Neutrophil (primary cell): ENCODE data around the gene HLA-DQB1.

ENCODE experiments used
- H3K27ac ChIP-seq: fragments of 200-600 bp; sonication (generic); 2 replicates; pipeline ENCODE4 v1.5.1; 2016; ENCODE audit warnings: mild to moderate bottlenecking, moderate library complexity
- H3K27me3 ChIP-seq: fragments of 200-600 bp; sonication (generic); 2 replicates; pipeline ENCODE4 v1.6.0; 2016; ENCODE audit warnings: mild to moderate bottlenecking
- H3K36me3 ChIP-seq: fragments of 200-600 bp; sonication (generic); 2 replicates; pipeline ENCODE4 v1.5.1; 2017
- H3K4me1 ChIP-seq, 2 experiments: fragments of 200-600 bp in 1 of 2; sonication (generic) in 1 of 2; 1 replicate in 1 of 2; 2 replicates in 1 of 2; pipeline versions ENCODE4 v1.5.1 to v1.6.1; 2013 to 2016; ENCODE audit warnings: low read depth in 1 of 2, low read length in 1 of 2, mild to moderate bottlenecking in 1 of 2, moderate library complexity in 1 of 2; ENCODE audit not compliant: control insufficient read depth in 1 of 2, insufficient read depth in 1 of 2
- H3K4me3 ChIP-seq, 2 experiments: fragments of 200-600 bp in 1 of 2; sonication (generic) in 1 of 2; 1 replicate in 1 of 2; 2 replicates in 1 of 2; pipeline ENCODE4 v1.5.1; 2013 to 2016; ENCODE audit warnings: low read depth in 1 of 2, low read length in 1 of 2, mild to moderate bottlenecking in 1 of 2, moderate library complexity in 1 of 2
- H3K9me3 ChIP-seq: fragments of 200-600 bp; sonication (generic); 2 replicates; pipeline ENCODE4 v1.5.1; 2016
- CTCF ChIP-seq: fragments of 200-600 bp; sonication (generic); IDR thresholded peaks from 2 replicates; pipeline ENCODE4 v1.5.1; 2016; ENCODE audit warnings: antibody characterized with exemption

The HLA-DQB1 gene

GRCh38 chr6:32622545-32623401, 43.7 kb downstream of the HLA-DQB1 start:
- peaks cover 15% of the 10 kb centered on the region for H3K27me3 ChIP-seq
- H3K4me3 ChIP-seq, result peak overlapping the region in 1 of 2 experiments; percentile 2
- peaks cover 19 to 20% of the 10 kb centered on the region in 2 experiments for H3K4me1 ChIP-seq
- peaks cover 4% of the 10 kb centered on the region for H3K9me3 ChIP-seq
- H3K27ac ChIP-seq, result peak overlapping the region; percentile 64
- TF ChIP-seq CTCF, result no peak
- no peaks in the 10 kb centered on the region for H3K36me3 ChIP-seq

- peaks cover 4% of the 10 kb centered on the region for H3K9me3 ChIP-seq
- no peaks in the 10 kb centered on the region for H3K36me3 ChIP-seq
- H3K27ac ChIP-seq, result no peak overlapping the region
- H3K4me3 ChIP-seq, result no peak overlapping the region
- peaks cover 23% of the 10 kb centered on the region for H3K27me3 ChIP-seq
- peaks cover 19 to 20% of the 10 kb centered on the region in 2 experiments for H3K4me1 ChIP-seq
- no peak for TF ChIP-seq CTCF
Measured at GRCh38 chr6:32621372-32621771, 45.1 kb downstream of the HLA-DQB1 start.

GRCh38 chr6:32617751-32618150, 48.7 kb downstream of the HLA-DQB1 start:
- H3K36me3 ChIP-seq, result no peaks in the 10 kb centered on the region
- no peak for TF ChIP-seq CTCF
- H3K9me3 ChIP-seq, result peaks cover 4% of the 10 kb centered on the region
- no peak overlapping the region for H3K27ac ChIP-seq
- no peak overlapping the region for H3K4me3 ChIP-seq
- H3K4me1 ChIP-seq, result peaks cover 7 to 8% of the 10 kb centered on the region in 2 experiments
- H3K27me3 ChIP-seq, result peaks cover 30% of the 10 kb centered on the region

GRCh38 chr6:32615885-32616532, 50.4 kb downstream of the HLA-DQB1 start:
- no peaks in the 10 kb centered on the region for H3K4me1 ChIP-seq
- H3K27ac ChIP-seq, result no peak overlapping the region
- H3K9me3 ChIP-seq, result peaks cover 4% of the 10 kb centered on the region
- H3K27me3 ChIP-seq, result peaks cover 31% of the 10 kb centered on the region
- H3K36me3 ChIP-seq, result no peaks in the 10 kb centered on the region
- H3K4me3 ChIP-seq, result no peak overlapping the region
- TF ChIP-seq CTCF, result no peak

GRCh38 chr6:32614366-32615081, 51.9 kb downstream of the HLA-DQB1 start:
- no peak overlapping the region for H3K27ac ChIP-seq
- H3K4me1 ChIP-seq, result no peaks in the 10 kb centered on the region
- no peak for TF ChIP-seq CTCF
- no peak overlapping the region for H3K4me3 ChIP-seq
- peaks cover 34% of the 10 kb centered on the region for H3K27me3 ChIP-seq
- H3K36me3 ChIP-seq, result no peaks in the 10 kb centered on the region
- peaks cover 4% of the 10 kb centered on the region for H3K9me3 ChIP-seq
